ENCODE measurements around the gene TMEM181. TPM values are rescaled to one million over a fixed set of nuclear protein-coding genes. Genes with fewer than 3 reads are reported as not detected.
"Not testable (repeated sequence)": the region's sequence is repeated elsewhere in the genome, so short reads cannot be mapped to it uniquely, and the experiment has no call there.

Gene TMEM181
- total RNA-seq, 1 donor from 2014 or later: 28.4 TPM

DNA sequence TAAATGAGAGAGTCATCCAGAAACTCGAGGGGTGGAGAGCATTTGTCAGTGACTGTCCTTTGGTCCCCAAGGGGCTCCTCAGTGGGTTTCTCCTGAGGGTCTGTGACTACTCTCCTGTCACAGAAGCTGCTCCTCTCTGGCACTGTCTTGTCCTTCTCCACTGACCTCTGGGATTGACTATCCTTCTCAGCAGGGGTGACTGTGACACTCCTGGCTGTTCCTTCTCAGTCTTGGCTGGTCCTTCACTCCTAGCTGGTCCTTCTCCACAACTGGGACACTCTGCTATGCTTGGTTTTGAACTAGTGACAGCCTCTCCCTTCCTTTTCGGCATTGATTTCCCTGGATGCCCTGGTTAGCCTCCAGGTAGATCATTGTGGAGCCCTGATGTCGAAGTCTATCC lies 51.1 kb downstream of the TMEM181 start:
- no peak for TF ChIP-seq CTCF (IDR thresholded peaks at IDR 0.05)
- H3K4me3 ChIP-seq: no peak overlapping the region
- H3K9me3 ChIP-seq: no peaks in the 10 kb centered on the region
- intact Hi-C loops (cut with DNase I): loop anchor here (10.0 kb wide), 1 partner anchor 396 kb away; no protein-coding TSS in a partner anchor
- H3K36me3 ChIP-seq: peaks cover 61% of the 10 kb centered on the region
- ATAC-seq (peak in 1 of 2 donors; percentile 24), DNase-seq (no peak)
- no peaks in the 10 kb centered on the region for H3K4me1 ChIP-seq
- no peak overlapping the region for H3K27ac ChIP-seq
- no peaks in the 10 kb centered on the region for H3K27me3 ChIP-seq (ENCODE audit: low read depth)

DNA sequence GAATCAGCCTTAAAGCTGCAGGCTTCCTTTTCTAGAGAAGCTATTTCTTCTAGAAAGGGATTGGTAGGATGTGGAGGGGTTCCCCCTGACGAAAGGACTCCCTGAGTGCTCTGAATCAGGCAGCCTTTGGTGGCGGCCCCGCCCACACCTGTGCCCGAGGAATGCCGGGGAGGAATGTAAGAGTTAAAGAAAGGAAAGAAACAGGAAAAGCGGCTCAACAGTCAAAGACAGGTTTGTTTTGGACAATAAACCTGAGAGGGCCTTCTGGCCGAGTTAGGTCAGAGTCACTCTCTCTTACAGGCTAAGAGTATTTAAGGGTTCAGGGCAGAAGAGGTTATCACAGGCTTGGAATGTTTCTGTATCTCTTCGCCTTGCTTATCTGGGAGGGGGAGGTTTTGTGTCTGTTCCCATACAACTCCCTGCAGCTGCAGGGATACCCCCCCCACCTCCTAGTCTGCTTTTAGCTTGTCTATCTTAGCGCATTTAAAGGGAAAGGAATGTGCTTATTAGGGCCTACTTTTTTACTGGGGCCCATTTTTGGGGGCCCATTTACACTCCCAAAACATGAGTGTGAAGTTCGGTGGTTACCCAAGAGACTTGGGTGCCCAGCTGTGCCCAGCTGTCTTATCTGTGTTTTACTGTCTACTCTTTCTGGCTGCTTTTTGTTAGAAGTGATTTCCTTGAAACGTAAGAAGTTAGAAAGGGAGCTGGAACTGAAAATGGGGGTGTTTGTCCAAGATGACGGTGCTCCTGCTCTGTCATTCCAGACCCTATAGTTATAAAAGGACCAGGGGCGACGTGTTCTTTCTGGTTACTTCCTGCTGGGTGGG lies 51.9 kb downstream of the TMEM181 start:
- no peak for TF ChIP-seq CTCF (IDR thresholded peaks at IDR 0.05)
- DNase-seq (no peak), ATAC-seq (peak; percentile 91)
- Histone ChIP-seq H3K4me3 (no peak overlapping the region), H3K9me3 (no peaks in the 10 kb centered on the region), H3K27me3 (ENCODE audit: low read depth) (no peaks in the 10 kb centered on the region), H3K4me1 (no peaks in the 10 kb centered on the region), H3K36me3 (peaks cover 54% of the 10 kb centered on the region), H3K27ac (peak overlapping the region; percentile 14)
- intact Hi-C loops (cut with DNase I): loop anchor here (10.0 kb wide), 1 partner anchor 397 kb away; no protein-coding TSS in a partner anchor

DNA sequence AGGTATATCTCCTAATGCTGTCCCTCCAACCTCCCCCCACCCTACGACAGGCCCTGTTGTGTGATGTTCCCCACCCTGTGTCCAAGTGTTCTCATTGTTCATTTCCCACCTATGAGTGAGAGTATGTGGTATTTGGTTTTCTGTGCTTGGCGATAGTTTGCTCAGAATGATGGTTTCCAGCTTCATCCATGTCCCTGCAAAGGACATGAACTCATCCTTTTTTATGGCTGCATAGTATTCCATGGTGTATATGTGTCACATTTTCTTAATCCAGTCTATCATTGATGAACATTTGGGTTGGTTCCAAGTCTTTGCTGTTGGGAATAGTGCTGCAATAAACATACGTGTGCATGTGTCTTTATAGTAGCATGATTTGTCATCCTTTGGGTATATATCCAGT lies 54.7 kb downstream of the TMEM181 start:
- H3K36me3 ChIP-seq: peaks cover 32% of the 10 kb centered on the region
- not testable (repeated sequence) for H3K4me3 ChIP-seq; H3K27ac ChIP-seq; H3K4me1 ChIP-seq; ATAC-seq; DNase-seq; H3K9me3 ChIP-seq; H3K27me3 ChIP-seq (ENCODE audit: low read depth)
- intact Hi-C loops (cut with DNase I): loop anchor here (10.0 kb wide), 1 partner anchor 400 kb away; no protein-coding TSS in a partner anchor

DNA sequence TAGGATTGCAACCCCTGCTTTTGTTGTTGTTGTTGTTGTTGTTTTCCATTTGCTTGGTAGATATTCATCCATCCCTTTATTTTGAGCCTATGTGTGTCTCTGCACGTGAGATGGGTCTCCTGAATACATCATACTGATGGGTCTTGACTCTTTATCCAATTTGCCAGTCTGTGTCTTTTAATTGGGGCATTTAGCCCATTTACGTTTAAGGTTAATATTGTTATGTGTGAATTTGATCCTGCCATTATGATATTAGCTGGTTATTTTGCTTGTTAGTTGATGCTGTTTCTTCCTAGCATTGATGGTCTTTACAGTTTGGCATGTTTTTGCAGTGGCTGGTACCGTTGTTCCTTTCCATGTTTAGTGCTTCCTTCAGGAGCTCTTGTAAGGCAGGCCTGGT lies 58.4 kb downstream of the TMEM181 start:
- intact Hi-C loops (cut with DNase I): loop anchor here (10.0 kb wide), 1 partner anchor 403 kb away; no protein-coding TSS in a partner anchor
- H3K4me3 ChIP-seq; H3K27ac ChIP-seq; H3K4me1 ChIP-seq; H3K27me3 ChIP-seq (ENCODE audit: low read depth); ATAC-seq; DNase-seq; H3K9me3 ChIP-seq: not testable (repeated sequence)
- H3K36me3 ChIP-seq: peaks cover 34% of the 10 kb centered on the region

DNA sequence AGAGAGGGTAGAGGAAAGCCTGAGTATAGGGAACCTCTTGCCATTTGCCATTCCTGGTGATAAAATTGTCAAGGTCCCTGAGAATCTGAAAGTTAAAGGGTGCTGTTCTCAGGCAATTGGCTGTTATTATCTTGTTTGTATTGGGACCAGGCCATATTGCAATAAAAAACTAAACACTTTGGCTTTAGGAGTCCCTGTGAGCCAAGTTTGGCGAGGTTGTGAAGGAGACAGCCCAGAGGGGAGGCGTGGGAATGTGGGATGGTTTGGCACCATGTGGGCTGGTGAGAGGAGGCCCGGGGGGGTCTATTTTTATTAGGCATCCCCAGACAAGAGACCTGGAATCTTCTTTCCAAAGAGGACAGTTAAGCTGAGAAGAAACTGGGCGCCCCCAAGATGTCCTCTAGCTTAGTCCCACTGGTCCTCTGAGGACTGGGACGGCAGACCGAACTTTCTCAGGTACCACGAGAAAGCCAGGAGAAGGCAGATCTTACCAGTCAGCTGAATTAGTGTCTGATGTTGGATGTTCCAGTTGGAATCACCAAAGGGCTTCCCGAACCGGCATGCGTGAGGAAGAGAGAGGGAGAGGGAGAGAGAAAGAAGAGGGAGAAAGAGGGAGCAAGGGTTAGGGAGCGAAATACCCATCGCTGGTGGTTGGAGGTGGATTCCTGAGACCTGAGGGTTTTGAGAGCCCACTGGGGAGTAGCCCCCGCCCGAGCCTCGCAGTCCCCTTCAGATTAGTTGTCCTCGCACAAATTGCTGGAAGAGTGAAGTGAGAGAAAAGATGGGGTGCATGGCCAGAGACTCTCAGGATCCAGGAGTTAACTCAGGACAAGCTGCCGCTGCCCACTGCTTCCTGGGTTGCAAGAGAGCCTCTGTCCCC lies 60.3 kb downstream of the TMEM181 start:
- peak in 1 of 2 donors; percentile 59 for ATAC-seq
- intact Hi-C loops (cut with DNase I): loop anchor here (10.0 kb wide), 1 partner anchor 405 kb away; no protein-coding TSS in a partner anchor

More for the DNA sequence above, 60.3 kb downstream of the TMEM181 start:
- H3K9me3 ChIP-seq: no peaks in the 10 kb centered on the region
- no peak for TF ChIP-seq CTCF (IDR thresholded peaks at IDR 0.05)
- no peaks in the 10 kb centered on the region for H3K4me1 ChIP-seq
- DNase-seq: no peak
- no peak overlapping the region for H3K4me3 ChIP-seq
- no peak overlapping the region for H3K27ac ChIP-seq
- no peaks in the 10 kb centered on the region for H3K27me3 ChIP-seq (ENCODE audit: low read depth)
- H3K36me3 ChIP-seq: peaks cover 49% of the 10 kb centered on the region

Measured in lower lobe of right lung (tissue), 2 donors.